GM23248 (cell line): ENCODE measurements around the gene COL8A1.

Source experiments
- EZH2 ChIP-seq: fragments of 200-600 bp; sonication (generic); IDR thresholded peaks from 2 replicates; pipeline ENCODE4 v1.6.1; 2018; ENCODE audit warnings: antibody characterized with exemption, mild to moderate bottlenecking; ENCODE audit not compliant: insufficient read depth, poor library complexity, severe bottlenecking
- EZH2phosphoT487 ChIP-seq: fragments of 200-600 bp; sonication (generic); IDR thresholded peaks from 2 replicates; pipeline ENCODE4 v1.6.1; 2018; ENCODE audit warnings: antibody characterized with exemption, moderate library complexity, mild to moderate bottlenecking, low read depth; ENCODE audit not compliant: insufficient read depth

DNA sequence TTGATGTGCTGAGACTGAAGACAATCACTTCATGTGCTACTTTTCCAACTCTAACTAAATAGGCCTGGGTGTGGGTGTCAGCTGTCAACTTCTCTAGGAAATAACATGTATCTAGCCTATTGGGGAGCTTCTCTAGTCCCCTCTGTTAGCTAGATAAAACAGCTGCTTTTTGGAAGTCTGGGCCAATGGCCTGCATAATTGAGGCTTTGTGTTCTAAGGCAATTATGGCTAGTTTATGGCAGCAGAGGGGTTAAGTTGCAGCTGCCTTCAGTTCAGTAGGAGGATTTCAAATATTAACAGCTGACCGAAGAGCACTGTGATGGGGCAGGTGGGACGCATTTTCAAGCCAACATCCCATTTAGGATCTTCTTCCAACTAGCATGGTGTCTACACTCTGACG is 6.4 kb downstream of the COL8A1 start:
- TF ChIP-seq EZH2 (no peak), EZH2phosphoT487 (no peak)
